ENCODE measurements around the gene PTPN5. TPM values are rescaled to one million over a fixed set of nuclear protein-coding genes. Genes with fewer than 3 reads are reported as not detected.

PTPN5 gene
- polyA plus RNA-seq, 3 donors = not detected

GRCh38 chr11:18773104-18773503 is 18.5 kb downstream of the PTPN5 start:
- Mint-ChIP-seq H3K9me3 (peaks cover 0 to 3% (median 0%) of the 10 kb centered on the region in 7 donors), H3K4me1 (peaks cover 11% of the 10 kb centered on the region), H3K27me3 (ENCODE audit: low read depth in 3 of 3) (peaks cover 0 to 3% (median 3%) of the 10 kb centered on the region in 3 donors), H3K36me3 (no peaks in the 10 kb centered on the region), H3K4me3 (no peak overlapping the region), H3K27ac (no peak overlapping the region)
- DNase-seq = no peak
- WGBS (ENCODE audit: insufficient coverage) = 78% methylated on average over 6 of the region's 8 CpGs
- no peaks in the 10 kb centered on the region for H3K9me3 ChIP-seq (replicated peaks in 1 of 2; ENCODE audit: control insufficient read depth in 1 of 2, insufficient read depth in 1 of 2, low read length in 2 of 2)
- no peak overlapping the region for H2AFZ ChIP-seq (ENCODE audit: insufficient read depth, low read depth, low read length, poor library complexity, severe bottlenecking)
- H3K27ac ChIP-seq (ENCODE audit: low read depth in 1 of 2, low read length in 2 of 2) = no peak overlapping the region
- no peaks in the 10 kb centered on the region for H3K79me2 ChIP-seq (ENCODE audit: insufficient read depth, low read length)
- no peak overlapping the region for H3K9ac ChIP-seq (ENCODE audit: insufficient read depth, low read length, poor library complexity, severe bottlenecking)
- H3K4me1 ChIP-seq (ENCODE audit: control insufficient read depth in 1 of 2, insufficient read depth in 2 of 2, low read length in 2 of 2) = peaks cover 6 to 10% of the 10 kb centered on the region in 2 donors
- intact Hi-C loops (cut with micrococcal nuclease) = loop anchor here in 1 of 2 donors (10.0 kb wide), 1 partner anchor 1208 kb away; no protein-coding TSS in a partner anchor
- no peaks in the 10 kb centered on the region for H4K20me1 ChIP-seq (ENCODE audit: insufficient read depth, low read length)
- H3K4me3 ChIP-seq (replicated peaks in 1 of 3; ENCODE audit: low read depth in 2 of 3, low read length in 3 of 3) = no peak overlapping the region
- no peak overlapping the region for H3K4me2 ChIP-seq (replicated peaks; ENCODE audit: extremely low read depth, low read length, poor library complexity, severe bottlenecking)
- TF ChIP-seq CTCF (IDR thresholded peaks at IDR 0.05) = no peak
- H3K27me3 ChIP-seq (ENCODE audit: control insufficient read depth in 2 of 2, insufficient read depth in 2 of 2, low read length in 2 of 2) = no peaks in the 10 kb centered on the region
- no peaks in the 10 kb centered on the region for H3K36me3 ChIP-seq (replicated peaks in 1 of 2; ENCODE audit: control insufficient read depth in 1 of 2, insufficient read depth in 2 of 2, low read length in 2 of 2)

GRCh38 chr11:18772211-18772610 is 19.4 kb downstream of the PTPN5 start:
- no peak overlapping the region for H2AFZ ChIP-seq (ENCODE audit: insufficient read depth, low read depth, low read length, poor library complexity, severe bottlenecking)
- no peak overlapping the region for H3K4me3 Mint-ChIP-seq
- H3K4me3 ChIP-seq (replicated peaks in 1 of 3; ENCODE audit: low read depth in 2 of 3, low read length in 3 of 3) = no peak overlapping the region
- no peak overlapping the region for H3K27ac Mint-ChIP-seq
- 80% methylated on average over 3 of the region's 5 CpGs for WGBS (ENCODE audit: insufficient coverage)
- no peaks in the 10 kb centered on the region for H3K9me3 ChIP-seq (replicated peaks in 1 of 2; ENCODE audit: control insufficient read depth in 1 of 2, insufficient read depth in 1 of 2, low read length in 2 of 2)
- no peaks in the 10 kb centered on the region for H3K36me3 Mint-ChIP-seq
- H3K4me1 ChIP-seq (ENCODE audit: control insufficient read depth in 1 of 2, insufficient read depth in 2 of 2, low read length in 2 of 2) = peaks cover 6 to 10% of the 10 kb centered on the region in 2 donors
- H3K27me3 Mint-ChIP-seq (ENCODE audit: low read depth in 3 of 3) = peaks cover 0 to 4% (median 3%) of the 10 kb centered on the region in 3 donors
- no peak overlapping the region for H3K9ac ChIP-seq (ENCODE audit: insufficient read depth, low read length, poor library complexity, severe bottlenecking)
- no peaks in the 10 kb centered on the region for H4K20me1 ChIP-seq (ENCODE audit: insufficient read depth, low read length)
- H3K4me2 ChIP-seq (replicated peaks; ENCODE audit: extremely low read depth, low read length, poor library complexity, severe bottlenecking) = no peak overlapping the region
- TF ChIP-seq CTCF (IDR thresholded peaks at IDR 0.05) = no peak
- peaks cover 0 to 2% (median 0%) of the 10 kb centered on the region in 7 donors for H3K9me3 Mint-ChIP-seq
- DNase-seq = no peak
- no peak overlapping the region for H3K27ac ChIP-seq (ENCODE audit: low read depth in 1 of 2, low read length in 2 of 2)
- no peaks in the 10 kb centered on the region for H3K27me3 ChIP-seq (ENCODE audit: control insufficient read depth in 2 of 2, insufficient read depth in 2 of 2, low read length in 2 of 2)
- intact Hi-C loops (cut with micrococcal nuclease) = loop anchor here in 1 of 2 donors (10.0 kb wide), 1 partner anchor 1207 kb away; no protein-coding TSS in a partner anchor
- no peaks in the 10 kb centered on the region for H3K36me3 ChIP-seq (replicated peaks in 1 of 2; ENCODE audit: control insufficient read depth in 1 of 2, insufficient read depth in 2 of 2, low read length in 2 of 2)
- no peaks in the 10 kb centered on the region for H3K79me2 ChIP-seq (ENCODE audit: insufficient read depth, low read length)
- peaks cover 13% of the 10 kb centered on the region for H3K4me1 Mint-ChIP-seq
